HG03342 (cell line): Measurements from ENCODE around the gene MRPL1.
A peak's percentile ranks its signal among the peaks of the same experiment; 100 is the strongest.
"Not testable (repeated sequence)": the region's sequence is repeated elsewhere in the genome, so short reads cannot be mapped to it uniquely, and the experiment has no call there.

Experiments used
- ATAC-seq: cut with Tn5 transposase; IDR thresholded peaks from one replicate; pipeline ENCODE4 v1.9.1; 2021; ENCODE audit warnings: mild to moderate bottlenecking, moderate library complexity; ENCODE audit not compliant: unreplicated experiment

The MRPL1 gene

GRCh38 chr4:77963004-77963403, 100.4 kb downstream of the MRPL1 start:
- ATAC-seq: no peak

- not testable (repeated sequence) for ATAC-seq
These were observed 111.0 kb downstream of the MRPL1 start for GRCh38 chr4:77973657-77974056.

GRCh38 chr4:77982900-77983540, 120.4 kb downstream of the MRPL1 start:
- ATAC-seq: not testable (repeated sequence)

GRCh38 chr4:77983612-77984311, 121.1 kb downstream of the MRPL1 start:
- not testable (repeated sequence) for ATAC-seq

- ATAC-seq: no peak
These were observed 127.3 kb downstream of the MRPL1 start for GRCh38 chr4:77989968-77990367.

GRCh38 chr4:77990456-77990855, 127.8 kb downstream of the MRPL1 start:
- no peak for ATAC-seq

- ATAC-seq: no peak
These were observed 128.3 kb downstream of the MRPL1 start for GRCh38 chr4:77990904-77991358.

GRCh38 chr4:77992581-77992980, 130.0 kb downstream of the MRPL1 start:
- ATAC-seq: no peak

- peak; percentile 81 for ATAC-seq
These were observed 131.6 kb downstream of the MRPL1 start for GRCh38 chr4:77994194-77994721.

- ATAC-seq: no peak
These were observed 133.4 kb downstream of the MRPL1 start for GRCh38 chr4:77996076-77996475.

GRCh38 chr4:78001531-78001930, 138.9 kb downstream of the MRPL1 start:
- ATAC-seq: no peak

- ATAC-seq: no peak
These were observed 139.6 kb downstream of the MRPL1 start for GRCh38 chr4:78002260-78002659.
